Testis (tissue), 2 donors: ENCODE results near the gene MYO1D.

Experiments
- CTCF ChIP-seq, 3 experiments: fragments of 450-650 bp in 2 of 3; fragments of 200-600 bp in 1 of 3; sonication (generic) in 1 of 3; IDR thresholded peaks; one replicate each; pipeline ENCODE4 v1.5.1; 2016 to 2019; ENCODE audit warnings: antibody characterized with exemption in 3 of 3, mild to moderate bottlenecking in 2 of 3, moderate library complexity in 1 of 3
- POLR2A ChIP-seq: fragments of 450-650 bp; IDR thresholded peaks from one replicate; pipeline ENCODE4 v1.6.1; 2017; ENCODE audit warnings: antibody characterized with exemption, mild to moderate bottlenecking, moderate library complexity

GRCh38 chr17:32604966-32605365 is 272.0 kb downstream of the MYO1D start:
- TF ChIP-seq CTCF (IDR thresholded peaks at IDR 0.05) (no peak), POLR2A (no peak)
